ENCODE data around the gene MINDY2. TPM values are rescaled to one million over a fixed set of nuclear protein-coding genes. Genes with fewer than 3 reads are reported as not detected.
"Not testable (repeated sequence)": the region's sequence is repeated elsewhere in the genome, so short reads cannot be mapped to it uniquely, and the experiment has no call there.

MINDY2 gene
- total and polyA plus RNA-seq, 10 of the 15 experiments (the other 5 are each of a cell fraction or from before 2014, with no cell fraction given) = 0.73 to 9.4 (median 3.3) TPM

GRCh38 chr15:58856086-58856485 is 85.0 kb downstream of the MINDY2 start (continued):
- TF ChIP-seq RB1 (IDR thresholded peaks at IDR 0.05; ENCODE audit: borderline replicate concordance) = no peak
- TF ChIP-seq IRF4 (IDR thresholded peaks at IDR 0.05; ENCODE audit: low read depth, low read length) = no peak
- TF ChIP-seq, protein P1, sequence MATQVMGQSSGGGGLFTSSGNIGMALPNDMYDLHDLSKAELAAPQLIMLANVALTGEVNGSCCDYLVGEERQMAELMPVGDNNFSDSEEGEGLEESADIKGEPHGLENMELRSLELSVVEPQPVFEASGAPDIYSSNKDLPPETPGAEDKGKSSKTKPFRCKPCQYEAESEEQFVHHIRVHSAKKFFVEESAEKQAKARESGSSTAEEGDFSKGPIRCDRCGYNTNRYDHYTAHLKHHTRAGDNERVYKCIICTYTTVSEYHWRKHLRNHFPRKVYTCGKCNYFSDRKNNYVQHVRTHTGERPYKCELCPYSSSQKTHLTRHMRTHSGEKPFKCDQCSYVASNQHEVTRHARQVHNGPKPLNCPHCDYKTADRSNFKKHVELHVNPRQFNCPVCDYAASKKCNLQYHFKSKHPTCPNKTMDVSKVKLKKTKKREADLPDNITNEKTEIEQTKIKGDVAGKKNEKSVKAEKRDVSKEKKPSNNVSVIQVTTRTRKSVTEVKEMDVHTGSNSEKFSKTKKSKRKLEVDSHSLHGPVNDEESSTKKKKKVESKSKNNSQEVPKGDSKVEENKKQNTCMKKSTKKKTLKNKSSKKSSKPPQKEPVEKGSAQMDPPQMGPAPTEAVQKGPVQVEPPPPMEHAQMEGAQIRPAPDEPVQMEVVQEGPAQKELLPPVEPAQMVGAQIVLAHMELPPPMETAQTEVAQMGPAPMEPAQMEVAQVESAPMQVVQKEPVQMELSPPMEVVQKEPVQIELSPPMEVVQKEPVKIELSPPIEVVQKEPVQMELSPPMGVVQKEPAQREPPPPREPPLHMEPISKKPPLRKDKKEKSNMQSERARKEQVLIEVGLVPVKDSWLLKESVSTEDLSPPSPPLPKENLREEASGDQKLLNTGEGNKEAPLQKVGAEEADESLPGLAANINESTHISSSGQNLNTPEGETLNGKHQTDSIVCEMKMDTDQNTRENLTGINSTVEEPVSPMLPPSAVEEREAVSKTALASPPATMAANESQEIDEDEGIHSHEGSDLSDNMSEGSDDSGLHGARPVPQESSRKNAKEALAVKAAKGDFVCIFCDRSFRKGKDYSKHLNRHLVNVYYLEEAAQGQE (IDR thresholded peaks at IDR 0.05; ENCODE audit: low read depth, low read length) = no peak

DNA sequence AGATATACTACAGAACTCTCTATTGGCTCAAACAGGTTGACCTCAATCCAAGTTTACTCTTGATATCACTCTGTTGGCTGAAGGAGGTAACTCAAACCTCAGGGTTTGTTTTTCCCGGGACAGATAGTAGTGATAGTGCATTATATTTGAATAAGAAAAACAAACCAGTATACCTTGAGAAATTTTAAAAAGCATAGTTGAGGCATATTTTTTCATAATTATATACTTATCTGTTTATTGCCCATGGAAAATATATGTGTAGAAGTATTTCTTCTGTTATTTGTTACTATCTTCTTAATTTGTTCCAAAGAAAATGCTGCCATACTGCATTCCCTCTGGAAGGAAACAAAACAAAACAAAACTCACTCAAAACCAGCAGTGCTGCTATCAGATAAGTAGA is 85.5 kb downstream of the MINDY2 start:
- H3K79me2 ChIP-seq (ENCODE audit: control insufficient read depth, insufficient read depth, low read length); H3K27me3 ChIP-seq (replicated peaks in 1 of 2; ENCODE audit: control insufficient read depth in 2 of 2, insufficient read depth in 2 of 2, low read length in 1 of 2); H3K9ac ChIP-seq (ENCODE audit: control insufficient read depth, insufficient read depth, low read length); H4K20me1 ChIP-seq (ENCODE audit: control insufficient read depth, insufficient read depth); intact Hi-C loops (cut with micrococcal nuclease; ENCODE audit: unreplicated experiment); H2AFZ ChIP-seq (ENCODE audit: control insufficient read depth, low read depth, low read length); in situ Hi-C loops (cut with MboI); H3K4me2 ChIP-seq (ENCODE audit: control insufficient read depth, insufficient read depth); DNase-seq (ENCODE audit: low read depth, low spot score); H3K9me3 ChIP-seq (replicated peaks; ENCODE audit: control insufficient read depth, insufficient read depth, low read length); FAIRE-seq; H3K36me3 ChIP-seq (ENCODE audit: control insufficient read depth in 2 of 2, insufficient read depth in 2 of 2, low read length in 1 of 2); RAD21 ChIA-PET (ENCODE audit: unreplicated experiment); H3K4me1 ChIP-seq (ENCODE audit: control insufficient read depth, insufficient read depth, low read length); POLR2A ChIA-PET; H3K4me3 ChIP-seq; ATAC-seq; H3K27ac ChIP-seq (ENCODE audit: control insufficient read depth, insufficient read depth); SMC1A ChIA-PET (ENCODE audit: uncharacterized antibody, unreplicated experiment): not testable (repeated sequence)
- 96% methylated on average over 1 of the region's 1 CpG for WGBS (ENCODE audit: insufficient coverage, insufficient replicate concordance, low lambda C conversion rate, missing lambda C conversion rate)
- BruUV-seq (replicated peaks) = TSS peak; percentile 38
- CTCF ChIA-PET = interaction anchor here (1.0 kb wide), 1 partner anchor 86 kb away, joined by 3 read pairs; the partner anchor contains the start of gene MINDY2

Data from GM12878 (cell line).